ENCODE data around the gene PSTPIP2. TPM values are rescaled to one million over a fixed set of nuclear protein-coding genes. Genes with fewer than 3 reads are reported as not detected.
"Not testable (repeated sequence)": the region's sequence is repeated elsewhere in the genome, so short reads cannot be mapped to it uniquely, and the experiment has no call there.

PSTPIP2 gene
- total RNA-seq, 1 experiment from 2014 or later = 1.3 TPM

- peak; percentile 67 for DNase-seq (ENCODE audit: low read depth)
These were observed 36.1 kb downstream of the PSTPIP2 start for GRCh38 chr18:46035696-46036680.

- no peak for DNase-seq (ENCODE audit: low read depth)
These were observed 37.8 kb downstream of the PSTPIP2 start for GRCh38 chr18:46034230-46034629.

GRCh38 chr18:46031741-46032140, 40.3 kb downstream of the PSTPIP2 start:
- no peak for DNase-seq (ENCODE audit: low read depth)

GRCh38 chr18:46028536-46028891, 43.5 kb downstream of the PSTPIP2 start:
- DNase-seq (ENCODE audit: low read depth) = no peak

- DNase-seq (ENCODE audit: low read depth) = no peak
These were observed 52.1 kb downstream of the PSTPIP2 start for GRCh38 chr18:46019936-46020335.

- DNase-seq (ENCODE audit: low read depth) = peak; percentile 10
These were observed 58.4 kb downstream of the PSTPIP2 start for GRCh38 chr18:46013484-46014189.

- DNase-seq (ENCODE audit: low read depth) = no peak
These were observed 61.4 kb downstream of the PSTPIP2 start for GRCh38 chr18:46010676-46011075.

- no peak for DNase-seq (ENCODE audit: low read depth)
These were observed 62.0 kb downstream of the PSTPIP2 start for GRCh38 chr18:46010050-46010449.

GRCh38 chr18:46009125-46009840, 62.8 kb downstream of the PSTPIP2 start:
- no peak for DNase-seq (ENCODE audit: low read depth)

GRCh38 chr18:46008531-46008930, 63.5 kb downstream of the PSTPIP2 start:
- no peak for DNase-seq (ENCODE audit: low read depth)

GRCh38 chr18:46007165-46007564, 64.9 kb downstream of the PSTPIP2 start:
- DNase-seq (ENCODE audit: low read depth) = no peak

- no peak for DNase-seq (ENCODE audit: low read depth)
These were observed 69.1 kb downstream of the PSTPIP2 start for GRCh38 chr18:46002934-46003333.

- no peak for DNase-seq (ENCODE audit: low read depth)
These were observed 70.2 kb downstream of the PSTPIP2 start for GRCh38 chr18:46001892-46002291.

GRCh38 chr18:46001074-46001473, 71.0 kb downstream of the PSTPIP2 start:
- no peak for DNase-seq (ENCODE audit: low read depth)

- DNase-seq (ENCODE audit: low read depth) = no peak
These were observed 72.5 kb downstream of the PSTPIP2 start for GRCh38 chr18:45999536-45999935.

- DNase-seq (ENCODE audit: low read depth) = no peak
These were observed 73.8 kb downstream of the PSTPIP2 start for GRCh38 chr18:45998244-45998643.

- DNase-seq (ENCODE audit: low read depth) = no peak
These were observed 74.3 kb downstream of the PSTPIP2 start for GRCh38 chr18:45997700-45998151.

GRCh38 chr18:45995461-45995860, 76.6 kb downstream of the PSTPIP2 start:
- DNase-seq (ENCODE audit: low read depth) = no peak

GRCh38 chr18:45993438-45993837, 78.6 kb downstream of the PSTPIP2 start:
- peak; percentile 90 for DNase-seq (ENCODE audit: low read depth)

- not testable (repeated sequence) for DNase-seq (ENCODE audit: low read depth)
These were observed 79.5 kb downstream of the PSTPIP2 start for GRCh38 chr18:45992527-45992926.

GRCh38 chr18:45991788-45992187, 80.3 kb downstream of the PSTPIP2 start:
- DNase-seq (ENCODE audit: low read depth) = no peak
